GM19043 (cell line): ENCODE measurements around the gene BCAS1.

ENCODE experiments used
- ATAC-seq: cut with Tn5 transposase; IDR thresholded peaks from one replicate; pipeline ENCODE4 v1.9.1; 2021; ENCODE audit warnings: low read depth; ENCODE audit not compliant: unreplicated experiment

BCAS1 gene

GRCh38 chr20:53966774-53967398 lies 103.5 kb downstream of the BCAS1 start:
- ATAC-seq = no peak

DNA sequence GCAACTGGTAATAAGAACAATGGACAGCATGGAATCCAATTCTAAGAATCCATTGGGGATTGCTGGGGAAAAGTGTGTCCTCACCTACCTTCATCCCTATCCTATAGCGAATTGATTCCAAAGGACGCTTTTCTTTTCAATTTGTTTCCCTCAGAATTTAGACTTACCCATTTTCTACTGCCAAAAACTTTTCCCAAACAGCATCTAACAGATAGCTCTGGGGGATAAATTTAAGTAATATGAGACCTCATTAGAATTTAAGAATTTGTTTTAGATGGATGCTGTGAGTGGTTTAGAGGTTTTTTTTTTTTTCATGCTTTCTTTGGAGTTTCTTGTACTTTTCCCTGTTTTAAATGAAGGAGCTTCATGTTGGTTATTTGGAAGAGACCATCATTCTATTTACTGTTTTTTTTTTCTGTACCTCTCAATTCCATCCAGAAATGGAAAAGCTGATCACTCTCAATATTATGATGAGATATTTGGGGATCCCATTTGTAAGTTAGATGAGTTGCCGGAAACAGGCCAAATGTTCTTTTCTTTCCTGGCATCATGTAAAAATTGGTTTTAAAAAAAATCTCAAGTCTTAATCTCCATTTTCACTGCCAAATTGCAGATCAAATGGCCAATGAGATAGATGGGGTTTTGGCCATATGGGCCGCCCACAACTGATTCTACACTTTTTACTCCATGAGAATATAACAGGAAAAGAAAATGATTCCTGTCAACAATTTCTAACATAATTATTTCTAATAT lies 105.7 kb downstream of the BCAS1 start:
- no peak for ATAC-seq

- ATAC-seq = no peak
Observed at GRCh38 chr20:53964067-53964466, 106.3 kb downstream of the BCAS1 start.

GRCh38 chr20:53963635-53964034 lies 106.8 kb downstream of the BCAS1 start:
- ATAC-seq = no peak

DNA sequence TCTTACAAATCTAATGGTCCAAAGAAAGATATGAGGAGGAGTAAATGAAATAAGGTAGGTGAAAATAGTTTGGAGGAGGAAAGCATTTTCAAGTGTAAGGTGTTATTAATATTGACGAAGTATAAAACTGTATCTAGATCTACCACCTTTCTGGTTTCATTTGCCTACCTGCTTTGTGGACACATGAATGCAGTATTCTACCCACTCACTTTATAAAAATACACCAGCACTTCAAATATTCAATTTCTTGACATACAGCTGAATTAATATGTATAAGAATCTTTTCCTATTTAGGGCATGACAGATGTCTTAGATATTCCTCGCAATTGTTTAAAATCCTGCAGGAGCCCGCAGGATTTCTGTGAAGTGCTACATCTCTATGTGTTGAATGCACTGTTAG lies 108.0 kb downstream of the BCAS1 start:
- ATAC-seq = no peak

DNA sequence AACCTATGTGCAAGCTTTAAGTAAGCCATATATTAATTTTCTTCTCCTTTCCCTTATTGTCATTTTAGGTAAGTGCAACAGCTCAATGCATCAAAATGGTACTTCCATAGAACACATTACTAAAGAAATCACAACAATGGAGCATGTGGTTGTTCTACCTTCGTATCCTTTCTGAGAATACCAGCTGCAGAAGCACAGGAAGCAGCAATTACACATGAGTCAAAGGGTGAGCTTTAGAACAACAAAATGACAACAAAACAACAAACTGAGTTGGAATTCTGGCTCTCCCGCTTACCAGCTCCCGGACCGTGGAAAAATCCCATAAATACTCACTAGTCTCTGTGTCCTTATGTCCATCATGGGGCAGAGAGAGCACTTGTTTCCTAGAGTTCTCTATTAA lies 108.9 kb downstream of the BCAS1 start:
- ATAC-seq = no peak

DNA sequence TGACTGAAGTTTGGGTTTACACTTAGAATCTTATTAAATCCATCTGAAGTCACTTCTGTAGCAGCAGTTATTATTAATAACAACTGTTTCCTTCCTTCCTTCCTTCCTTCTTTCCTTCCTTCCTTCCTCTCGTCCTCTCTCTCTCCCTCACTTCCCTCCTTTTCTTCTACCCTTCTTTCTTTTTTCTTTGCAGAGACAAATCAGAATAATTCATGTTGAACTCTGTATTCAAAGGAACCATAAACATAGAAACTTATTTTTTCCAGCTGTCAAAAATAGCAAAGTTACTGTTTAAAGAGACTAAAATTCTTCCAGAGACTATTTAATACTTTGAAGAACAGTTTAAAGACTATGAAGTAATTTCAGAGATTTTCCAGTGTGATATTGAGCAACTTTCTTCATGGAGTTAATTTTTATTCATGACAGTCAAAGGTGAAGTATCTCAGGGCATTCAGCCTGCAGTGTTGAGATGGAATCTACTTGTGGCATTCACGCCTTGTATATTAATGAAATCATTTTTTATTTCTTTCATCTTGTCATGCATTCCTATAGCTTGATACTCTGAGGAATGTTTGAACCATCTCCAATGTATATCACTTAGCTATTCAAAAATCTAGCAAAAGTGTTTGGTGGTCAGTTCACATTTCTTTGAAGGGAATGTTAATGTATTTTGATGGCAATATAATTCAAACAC lies 109.7 kb downstream of the BCAS1 start:
- no peak for ATAC-seq

DNA sequence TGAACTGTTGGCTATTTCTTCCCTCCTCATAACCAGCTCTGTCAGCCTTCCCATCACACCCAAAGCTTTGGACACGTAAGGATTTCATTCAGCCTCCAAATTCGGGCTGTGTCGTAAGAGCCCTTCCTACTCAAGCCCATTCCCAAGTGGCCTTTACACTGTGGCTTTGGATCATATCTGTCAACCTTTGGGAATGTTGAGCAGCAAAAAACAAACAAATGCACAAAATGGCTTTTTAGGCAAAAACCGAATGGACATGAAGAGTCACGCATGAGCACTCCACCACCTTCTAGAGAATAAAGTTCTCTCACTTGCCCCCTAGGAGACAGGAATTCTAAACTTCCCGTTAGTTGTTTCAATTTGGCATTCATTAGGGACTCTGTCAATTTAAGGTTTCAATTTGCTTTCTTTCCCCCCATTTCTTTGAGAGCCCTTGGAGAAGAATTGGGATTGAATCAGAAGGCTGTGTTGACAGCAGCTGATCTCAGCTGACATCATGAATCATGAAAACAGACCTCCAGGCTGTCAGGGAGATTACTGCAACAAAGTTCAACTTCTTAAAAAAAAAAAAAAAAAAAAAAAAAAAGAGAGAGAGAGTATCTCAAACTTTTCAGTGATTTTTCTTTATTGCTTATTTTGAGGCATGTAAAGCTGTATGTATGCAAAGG lies 110.3 kb downstream of the BCAS1 start:
- ATAC-seq = no peak

DNA sequence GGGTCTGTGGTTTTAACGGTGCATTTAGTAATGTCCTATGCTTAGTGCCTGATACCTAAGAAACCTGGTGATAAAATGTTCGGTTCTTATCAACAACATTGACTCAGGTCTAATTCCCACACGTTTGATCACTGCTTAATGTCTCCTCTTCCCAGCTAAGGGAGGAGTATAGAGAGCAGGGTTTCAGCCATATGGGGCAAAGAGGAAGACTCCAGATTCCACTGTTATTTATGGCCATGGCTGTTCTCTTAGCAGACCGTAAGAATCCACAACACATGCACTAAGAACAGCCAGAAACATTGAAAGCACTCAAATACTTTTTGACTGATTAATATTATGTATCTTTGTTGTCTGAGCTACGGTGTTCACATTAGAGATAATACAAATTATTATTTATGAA lies 112.1 kb downstream of the BCAS1 start:
- ATAC-seq = no peak

DNA sequence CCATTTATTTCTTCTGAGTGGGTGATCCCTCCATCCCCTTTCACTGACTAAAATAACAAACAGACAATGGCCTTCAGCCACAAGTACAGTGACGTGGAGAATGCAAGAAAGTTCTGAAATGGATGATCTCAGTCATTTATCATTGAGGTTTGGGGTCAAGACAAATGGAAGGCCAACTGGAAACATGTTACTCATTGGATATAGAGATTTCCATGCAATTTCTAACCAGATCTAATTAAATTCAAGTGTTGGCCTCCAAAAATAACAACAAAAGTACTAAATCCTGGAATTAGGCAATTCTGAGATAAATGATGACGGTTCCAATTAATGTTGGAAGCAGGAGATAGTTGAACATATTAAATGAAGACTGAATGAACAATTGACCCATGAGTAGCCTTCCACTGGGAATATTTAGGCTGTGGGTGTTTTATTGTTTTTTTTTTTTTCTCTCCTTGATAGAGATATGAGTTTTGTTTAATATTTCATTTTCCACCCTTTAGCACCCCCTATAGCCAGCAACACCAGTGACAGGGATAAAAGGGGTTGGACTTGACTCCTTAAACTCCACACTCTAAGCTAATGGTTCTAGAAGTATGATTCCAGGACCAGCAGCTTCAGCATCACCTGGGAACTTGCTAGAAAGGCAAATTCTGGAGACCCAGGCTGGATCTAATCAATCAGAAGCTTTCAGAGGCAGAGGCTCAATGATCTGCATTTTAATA lies 112.8 kb downstream of the BCAS1 start:
- no peak for ATAC-seq

GRCh38 chr20:53956013-53956715 lies 114.2 kb downstream of the BCAS1 start:
- no peak for ATAC-seq

DNA sequence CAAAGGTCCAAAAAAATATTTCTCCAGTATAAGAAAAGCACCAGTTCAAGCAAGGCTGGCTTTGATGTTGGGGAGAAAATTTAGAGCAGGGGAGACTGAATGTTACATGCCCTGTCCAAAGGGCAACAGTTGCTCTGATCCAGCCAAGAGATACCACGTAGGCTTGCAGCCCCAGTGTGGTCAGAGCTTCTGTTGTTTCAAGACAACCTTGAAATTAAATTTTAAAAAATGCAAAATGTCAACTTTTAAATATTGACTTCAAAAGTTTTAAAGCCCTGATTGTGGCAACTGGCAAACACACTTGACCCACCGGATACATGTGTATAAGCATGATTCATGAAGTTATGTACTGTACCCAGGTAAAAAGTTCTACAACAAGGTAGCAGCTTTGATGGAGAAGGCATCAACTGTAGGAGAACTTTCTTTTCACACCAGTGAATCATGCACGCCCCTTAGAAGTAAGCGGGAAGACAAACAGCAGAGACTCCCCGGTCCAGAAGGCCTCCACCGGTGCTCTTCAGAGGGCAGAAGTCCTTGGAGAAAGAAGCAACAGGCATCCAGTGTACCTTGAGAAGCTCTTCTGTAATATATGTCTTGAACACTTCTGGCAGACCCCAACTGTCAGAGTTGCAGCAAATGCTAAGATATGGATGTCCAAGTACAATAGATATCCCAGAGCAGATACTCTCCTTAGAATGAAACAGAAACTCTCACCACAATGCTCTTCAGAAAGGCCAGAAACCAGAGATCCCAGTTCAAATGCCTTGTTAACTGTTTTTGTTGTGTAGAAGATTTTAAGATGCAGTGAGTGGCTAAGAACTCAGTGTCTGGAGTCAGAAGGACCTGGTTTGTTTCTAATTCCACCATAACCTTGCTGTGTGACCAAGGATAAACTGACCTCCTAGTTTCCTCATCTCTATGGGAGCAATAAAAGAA lies 115.4 kb downstream of the BCAS1 start:
- ATAC-seq = no peak

- ATAC-seq = no peak
Observed at GRCh38 chr20:53952528-53953096, 117.8 kb downstream of the BCAS1 start.

DNA sequence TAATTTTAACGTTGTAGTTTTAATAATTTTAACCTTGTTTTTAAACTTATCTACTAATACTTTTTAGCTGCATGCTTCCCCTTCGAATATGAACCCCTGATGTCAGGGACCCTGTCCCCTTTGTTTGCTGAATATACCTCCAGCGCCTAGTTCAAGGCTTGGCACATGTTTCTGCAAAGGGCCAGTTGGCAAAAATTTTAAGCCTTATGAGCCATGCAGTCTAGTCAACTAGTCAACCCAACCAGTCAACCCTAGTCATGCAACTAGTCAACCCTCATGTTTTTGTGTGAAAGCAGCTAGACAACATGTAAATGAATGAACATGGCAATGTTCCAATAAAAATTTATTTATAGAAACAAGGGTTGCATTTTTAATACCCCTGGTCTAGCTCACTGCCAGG lies 119.8 kb downstream of the BCAS1 start:
- no peak for ATAC-seq

- ATAC-seq = no peak
Observed at GRCh38 chr20:53950031-53950430, 120.4 kb downstream of the BCAS1 start.

GRCh38 chr20:53949319-53949839 lies 121.0 kb downstream of the BCAS1 start:
- ATAC-seq = peak; percentile 86

DNA sequence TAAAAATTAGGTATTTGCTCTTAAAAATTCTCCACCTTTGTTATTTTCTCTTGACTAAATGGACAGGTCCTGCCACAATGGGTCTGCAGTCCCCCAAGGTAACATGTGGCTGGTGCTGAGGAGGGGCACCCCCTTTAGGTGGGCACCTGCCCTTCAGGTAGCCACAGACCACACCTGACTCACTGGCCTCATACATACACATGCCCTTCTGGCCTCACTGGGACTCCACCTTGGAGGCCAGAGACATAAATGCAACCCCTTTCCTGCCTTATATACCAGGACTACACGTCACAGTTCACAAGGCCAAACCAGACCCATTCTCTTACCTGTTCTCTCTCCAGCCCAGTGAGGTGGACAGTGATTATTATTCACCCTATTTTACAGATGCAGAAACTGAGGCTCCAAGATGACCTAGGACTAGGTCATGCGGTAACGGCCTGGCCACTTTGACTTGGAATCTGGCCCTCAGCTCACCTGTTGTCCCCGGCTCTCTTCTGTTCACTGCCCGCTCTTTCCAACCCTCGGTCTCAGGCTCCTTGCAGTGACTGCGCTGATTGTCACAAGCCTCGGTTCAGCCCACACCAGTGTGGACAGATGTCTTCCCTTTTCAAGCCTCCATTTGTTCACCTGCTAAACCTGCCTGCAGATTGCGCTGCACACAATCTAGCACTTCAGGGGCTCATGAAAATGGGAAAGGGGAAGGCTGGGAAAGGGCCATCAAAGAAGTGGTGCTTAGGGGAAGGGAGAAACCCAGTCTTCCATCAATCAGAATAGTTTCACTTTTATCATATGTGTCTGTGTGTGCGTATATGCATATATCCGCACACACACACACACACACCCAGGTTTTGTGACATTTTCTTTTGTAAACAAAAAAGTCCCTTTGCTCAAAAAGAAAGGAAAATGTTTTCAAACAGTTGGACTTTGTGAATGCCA lies 121.7 kb downstream of the BCAS1 start:
- peak; percentile 23 for ATAC-seq
